SIG-M5 treated with dmso at 0.1 percent for 504 hours (cell line): Measurements from ENCODE around the gene RPAP2.
"Not testable (repeated sequence)": the region's sequence is repeated elsewhere in the genome, so short reads cannot be mapped to it uniquely, and the experiment has no call there.

Experiments
- DNase-seq: peaks from one replicate; lab custom pipeline; 2025; ENCODE audit not compliant: unreplicated experiment; lab: John Stamatoyannopoulos, UW

Gene RPAP2

DNA sequence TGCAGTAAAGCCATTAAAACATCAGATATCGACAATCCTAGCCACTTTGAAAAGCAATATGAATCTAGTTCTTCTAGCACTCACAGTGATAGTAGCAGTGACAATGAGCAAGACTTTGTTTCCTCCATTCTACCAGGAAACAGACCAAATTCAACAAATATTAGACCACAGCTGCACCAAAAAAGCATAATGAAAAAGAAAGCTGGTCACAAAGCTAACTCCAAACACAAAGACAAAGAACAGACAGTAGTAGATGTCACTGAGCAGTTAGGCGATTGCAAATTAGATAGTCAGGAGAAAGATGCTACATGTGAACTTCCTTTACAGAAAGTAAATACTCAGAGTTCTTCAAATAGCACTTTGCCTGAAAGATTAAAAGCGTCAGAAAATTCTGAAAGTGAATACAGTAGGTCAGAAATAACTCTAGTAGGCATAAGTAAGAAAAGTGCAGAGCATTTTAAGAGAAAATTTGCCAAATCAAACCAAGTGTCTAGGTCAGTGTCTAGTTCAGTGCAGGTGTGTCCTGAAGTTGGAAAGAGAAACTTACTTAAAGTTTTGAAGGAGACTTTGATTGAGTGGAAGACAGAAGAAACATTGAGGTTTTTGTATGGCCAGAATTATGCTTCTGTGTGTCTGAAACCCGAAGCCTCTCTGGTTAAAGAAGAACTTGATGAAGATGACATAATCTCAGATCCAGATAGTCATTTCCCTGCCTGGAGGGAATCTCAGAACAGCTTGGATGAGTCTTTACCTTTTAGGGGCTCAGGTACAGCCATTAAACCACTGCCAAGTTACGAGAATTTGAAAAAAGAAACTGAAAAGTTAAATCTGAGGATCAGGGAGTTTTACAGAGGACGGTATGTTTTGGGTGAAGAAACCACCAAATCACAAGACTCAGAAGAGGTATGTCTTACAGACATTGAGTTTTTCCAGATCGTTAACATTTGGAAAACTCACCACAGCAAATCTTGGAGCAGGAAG, 24.9 kb downstream of the RPAP2 start:
- DNase-seq: no peak

DNA sequence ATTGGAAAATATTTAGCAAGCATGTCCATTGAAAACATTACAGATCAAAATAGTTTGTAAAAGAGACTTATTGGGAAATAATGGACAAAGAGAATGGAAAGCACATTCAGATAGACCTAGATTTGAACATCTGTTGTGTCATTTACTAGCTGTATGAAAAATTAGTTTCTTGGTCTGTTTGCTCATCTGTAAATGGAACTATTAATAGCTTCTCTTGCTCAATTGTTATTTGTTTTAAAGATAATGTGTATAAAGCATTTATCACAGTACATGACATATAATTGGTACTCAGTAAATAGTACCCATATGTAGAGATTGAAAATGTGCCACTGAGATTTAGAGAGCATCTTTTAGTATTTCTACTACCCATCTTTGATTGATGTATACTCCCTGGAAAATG, 25.9 kb downstream of the RPAP2 start:
- no peak for DNase-seq

DNA sequence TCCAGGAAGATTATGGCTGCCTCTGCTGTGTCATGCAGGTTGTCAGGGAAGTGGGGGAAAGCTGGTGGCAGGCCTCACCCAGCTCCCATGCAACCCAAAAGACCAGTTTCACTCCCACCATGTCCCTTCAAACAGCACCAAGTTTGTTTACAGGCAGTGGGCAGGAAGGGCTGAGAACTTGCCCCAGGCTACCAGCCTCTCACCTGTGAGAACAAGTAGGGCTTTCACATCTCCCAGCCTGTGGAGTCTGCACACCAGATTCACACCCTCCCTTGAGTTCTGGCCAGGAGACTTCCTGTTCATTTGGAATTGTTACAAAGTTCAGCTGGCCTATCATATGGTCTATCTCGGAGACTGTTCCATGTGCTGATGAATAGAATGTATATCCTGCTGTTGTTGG, 27.8 kb downstream of the RPAP2 start:
- no peak for DNase-seq

DNA sequence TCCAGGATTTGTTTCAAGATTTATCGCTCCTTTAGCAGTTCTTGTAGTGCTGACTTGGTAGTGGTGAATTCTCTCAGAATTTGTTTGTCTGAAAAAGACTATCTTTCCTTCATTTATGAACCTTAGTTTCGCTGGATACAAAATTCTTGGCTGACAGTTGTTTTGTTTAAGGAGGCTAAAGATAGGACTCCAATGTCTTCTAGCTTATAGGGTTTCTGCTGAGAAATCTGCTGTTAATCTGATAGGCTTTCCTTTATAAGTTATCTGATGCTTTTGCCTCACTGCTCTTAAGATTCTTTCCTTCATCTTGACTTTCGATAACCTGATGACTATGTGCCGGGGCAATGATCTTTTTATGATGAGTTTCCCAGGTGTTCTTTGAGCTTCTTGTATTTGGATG, 28.9 kb downstream of the RPAP2 start:
- DNase-seq: no peak

DNA sequence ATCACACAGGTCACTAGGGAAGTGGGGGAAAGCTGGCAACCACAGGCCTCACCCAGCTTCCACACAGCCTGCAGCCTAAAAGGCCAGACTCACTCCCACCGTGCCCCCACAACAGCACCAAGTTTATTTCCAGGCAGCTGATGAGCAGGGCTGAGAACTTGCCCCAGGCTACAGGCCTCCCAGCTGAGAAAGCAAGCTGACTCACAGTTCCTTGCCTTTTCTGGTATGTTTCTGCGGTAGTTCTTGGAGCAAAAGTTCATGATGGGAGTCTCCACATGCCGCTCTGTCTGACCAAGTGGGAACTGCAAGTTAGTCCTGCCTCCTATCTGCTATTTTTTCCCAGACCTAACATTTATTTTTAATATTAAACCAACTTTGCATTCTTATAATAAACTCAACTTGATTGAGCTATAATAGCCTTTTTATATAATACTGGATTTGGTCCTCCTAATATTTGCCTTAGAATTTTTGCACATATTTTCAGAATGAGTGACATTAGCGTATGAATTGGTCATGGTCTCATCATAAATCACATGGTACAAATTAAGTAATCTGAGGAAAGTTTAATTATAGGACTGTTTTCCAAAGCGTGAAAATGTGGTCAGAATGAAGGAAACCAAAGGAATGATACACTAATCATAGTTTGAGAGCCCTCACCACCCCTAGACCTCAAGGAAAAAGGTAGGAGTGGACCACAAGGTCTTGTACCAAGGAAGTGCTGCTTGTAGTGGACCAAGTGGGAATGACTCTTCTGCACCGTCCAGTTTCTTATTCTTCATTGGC, 30.7 kb downstream of the RPAP2 start:
- DNase-seq: no peak

DNA sequence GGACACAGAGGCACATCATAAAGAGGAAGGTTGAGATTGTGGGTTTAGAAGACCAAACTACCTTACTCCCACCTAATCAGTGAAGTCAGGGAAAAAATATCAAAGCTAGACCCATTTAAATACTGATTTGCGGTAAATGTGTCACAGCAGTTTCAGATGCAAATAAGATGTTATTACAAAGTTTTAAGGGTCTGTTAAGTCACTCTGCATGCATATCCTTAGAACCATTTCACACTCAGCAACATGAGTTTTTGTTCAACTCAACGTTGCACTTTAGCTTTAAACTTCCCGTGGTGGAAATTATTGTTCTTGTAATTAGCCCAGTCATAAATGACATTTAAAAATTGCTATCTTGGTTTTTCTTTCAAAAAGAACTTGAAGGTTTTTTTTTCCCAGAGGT, 34.8 kb downstream of the RPAP2 start:
- no peak for DNase-seq

DNA sequence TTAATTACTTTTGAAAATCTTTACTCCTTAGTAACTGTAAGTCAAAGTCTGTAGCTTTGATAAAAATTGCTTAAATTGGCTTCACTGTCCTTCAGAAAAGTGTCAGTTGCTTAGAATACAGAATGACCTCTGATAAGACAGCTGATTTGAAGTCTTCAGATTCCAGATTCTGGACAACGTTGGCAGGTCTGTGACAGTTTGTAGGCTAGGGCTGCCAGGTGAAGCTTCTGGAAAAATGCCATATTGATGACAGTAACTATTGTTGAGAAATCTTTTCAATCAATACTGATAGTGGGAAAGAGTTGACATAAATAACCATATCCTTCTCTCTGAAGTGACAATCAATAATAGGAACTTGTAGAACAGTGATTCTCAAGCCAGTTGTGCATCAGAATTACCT, 41.3 kb downstream of the RPAP2 start:
- no peak for DNase-seq

DNA sequence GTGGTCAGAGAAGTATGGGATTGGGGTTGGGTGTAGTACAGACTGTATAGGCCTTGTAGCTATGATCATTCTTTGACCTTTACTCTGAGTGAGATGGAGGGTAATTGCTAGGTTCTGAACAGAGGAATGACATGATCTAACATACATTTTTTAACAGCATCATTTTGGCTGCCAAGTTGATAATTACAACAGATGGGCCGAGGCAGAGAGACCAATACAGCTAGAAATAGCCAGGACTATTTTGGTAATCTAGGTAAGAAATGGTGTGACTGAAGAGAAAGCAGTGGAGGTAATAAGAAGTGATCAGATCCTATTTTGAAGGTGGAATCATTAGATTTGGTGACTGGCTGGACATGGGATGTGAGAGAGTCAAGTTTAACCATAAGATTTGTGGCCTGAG, 43.5 kb downstream of the RPAP2 start:
- no peak for DNase-seq

DNA sequence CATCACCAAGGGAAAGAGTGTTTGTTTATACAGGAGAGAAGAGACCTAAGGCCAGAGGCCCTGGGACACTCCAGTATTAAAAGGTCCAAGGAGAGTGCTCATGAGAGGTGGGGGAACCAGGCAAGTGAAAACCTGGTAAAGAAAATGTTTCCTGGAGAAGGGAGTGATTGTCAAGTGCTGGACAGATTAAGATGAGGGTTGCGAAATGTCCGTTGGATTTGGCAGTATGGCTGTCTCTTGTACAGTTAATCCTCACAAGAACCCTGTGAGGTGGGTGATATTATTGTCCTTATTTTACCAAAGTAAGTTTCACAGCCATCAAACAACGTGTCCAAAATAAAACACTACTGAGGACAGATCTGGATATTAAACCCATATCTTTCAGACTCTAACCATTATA, 44.2 kb downstream of the RPAP2 start:
- DNase-seq: no peak

DNA sequence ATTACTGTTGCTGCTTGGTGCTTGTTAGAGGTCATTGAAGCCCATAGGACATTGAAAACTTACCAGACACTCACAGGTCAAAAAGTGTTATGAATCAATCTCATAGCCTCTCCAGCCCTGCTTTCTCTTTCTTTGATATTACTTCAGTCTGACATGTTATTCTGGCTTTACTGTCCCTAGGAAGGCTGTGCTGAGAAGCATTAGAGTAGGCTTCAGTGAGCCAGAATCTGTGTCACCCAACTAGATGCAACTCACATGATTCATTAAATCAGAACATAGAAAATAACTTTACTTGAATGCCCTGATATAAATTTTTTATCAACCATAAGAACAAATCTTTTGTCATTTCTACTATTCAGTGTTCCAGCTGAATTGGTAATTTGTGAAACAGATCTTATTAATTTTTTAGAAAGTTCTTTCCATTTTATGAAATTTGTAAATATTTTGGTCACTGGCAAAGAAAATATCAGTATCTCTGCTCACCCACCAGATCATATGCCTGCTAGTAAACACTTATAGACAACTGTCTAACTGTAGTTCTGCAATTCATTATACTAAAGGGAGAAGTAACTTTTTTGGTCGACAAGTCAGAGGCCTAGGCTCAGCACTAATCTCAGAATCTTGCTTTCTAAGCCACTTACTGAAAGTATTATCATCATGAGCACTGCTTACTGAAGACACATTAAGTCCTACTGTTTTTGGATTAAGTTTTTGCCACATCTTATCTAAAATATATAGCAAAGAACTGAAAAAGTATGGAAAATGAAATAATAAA, 48.2 kb downstream of the RPAP2 start:
- DNase-seq: no peak

DNA sequence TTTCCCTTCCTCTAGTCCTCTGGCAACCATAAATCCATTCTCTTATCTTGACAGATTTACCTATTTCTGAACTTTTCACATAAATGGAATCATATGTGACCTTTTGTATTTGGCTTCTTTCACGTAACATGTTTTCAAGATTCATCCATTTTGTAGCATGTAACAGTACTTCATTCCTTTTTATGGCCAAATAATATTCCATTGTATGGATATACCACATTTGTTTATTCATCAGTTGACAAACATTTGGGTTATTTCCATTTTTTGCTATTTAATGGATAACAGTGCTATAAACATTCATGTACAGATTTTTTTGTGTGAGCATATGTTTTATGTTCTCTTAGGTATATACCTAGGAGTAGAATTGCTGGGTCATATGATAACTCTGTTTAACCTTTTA, 54.0 kb downstream of the RPAP2 start:
- no peak for DNase-seq

DNA sequence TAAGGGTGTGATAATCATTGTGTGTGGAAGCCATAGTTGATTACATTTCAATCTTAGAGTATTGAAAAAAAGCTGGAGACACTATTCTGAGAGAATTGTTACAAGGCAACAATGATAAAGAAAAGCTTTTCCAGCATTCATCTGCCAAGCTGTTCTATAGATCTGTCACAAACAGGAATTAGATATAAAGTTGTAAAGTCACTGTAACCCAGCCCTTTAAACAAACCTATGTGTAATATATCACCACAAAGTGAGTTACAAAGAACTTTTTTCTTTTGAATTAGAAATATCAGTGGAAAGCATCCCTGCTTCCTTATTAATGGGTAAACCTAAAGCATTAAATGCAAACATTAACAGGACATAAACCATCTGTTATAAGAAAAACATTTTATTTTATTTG, 55.4 kb downstream of the RPAP2 start:
- DNase-seq: no peak

DNA sequence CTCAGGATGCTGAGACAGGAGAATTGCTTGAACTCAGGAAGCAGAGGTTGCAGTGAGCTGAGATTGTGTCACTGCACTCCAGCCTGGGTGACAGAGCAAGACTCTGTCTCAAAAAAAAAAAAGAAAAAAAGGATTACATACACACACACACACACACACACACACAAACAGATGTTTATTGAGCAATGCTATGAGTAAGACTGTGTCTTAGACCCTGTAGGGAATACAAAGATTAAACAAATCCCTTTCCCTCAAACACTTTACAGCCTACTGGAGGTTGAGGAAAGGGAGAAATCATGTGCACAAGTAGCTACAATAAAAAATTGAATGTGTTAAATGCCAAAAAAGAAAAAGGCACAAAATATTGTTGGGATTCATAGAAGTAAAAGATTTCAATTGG, 58.1 kb downstream of the RPAP2 start:
- no peak for DNase-seq

DNA sequence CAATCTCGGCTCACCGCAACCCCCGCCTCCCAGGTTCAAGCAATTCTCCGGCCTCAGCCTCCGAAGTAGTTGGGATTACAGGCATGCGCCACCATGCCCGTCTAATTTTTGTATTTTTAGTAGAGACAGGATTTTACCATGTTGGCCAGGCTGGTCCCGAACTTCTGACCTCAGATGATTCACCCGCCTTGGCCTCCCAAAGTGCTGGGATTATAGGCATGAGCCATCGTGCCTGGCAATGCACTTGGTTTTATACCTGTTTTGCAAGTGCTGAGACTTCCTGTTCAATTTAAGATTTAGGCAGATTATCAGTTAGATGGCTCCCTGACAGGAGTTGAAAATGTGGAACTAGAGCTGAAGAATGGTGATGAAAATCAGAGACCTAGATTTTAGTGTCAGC, 60.5 kb downstream of the RPAP2 start:
- DNase-seq: not testable (repeated sequence)

DNA sequence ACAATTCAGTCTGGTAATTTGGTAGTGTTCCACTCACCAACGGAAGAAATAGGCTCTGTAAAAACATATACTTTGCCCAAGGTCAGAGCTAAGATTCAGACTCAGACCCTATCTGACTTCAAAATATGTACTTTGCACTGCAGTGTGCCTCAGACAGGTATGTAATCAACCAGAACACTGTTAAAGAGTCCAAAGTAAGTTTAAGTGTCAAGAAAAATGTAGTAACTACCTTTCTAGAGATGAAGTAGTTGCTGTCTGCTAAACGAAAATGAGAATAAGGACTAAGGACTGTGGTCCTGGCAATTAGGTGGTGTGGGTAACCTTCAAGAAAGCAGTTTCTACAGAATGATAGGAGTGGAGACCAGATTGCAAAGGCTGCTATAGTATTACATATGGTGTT, 61.1 kb downstream of the RPAP2 start:
- DNase-seq: no peak

DNA sequence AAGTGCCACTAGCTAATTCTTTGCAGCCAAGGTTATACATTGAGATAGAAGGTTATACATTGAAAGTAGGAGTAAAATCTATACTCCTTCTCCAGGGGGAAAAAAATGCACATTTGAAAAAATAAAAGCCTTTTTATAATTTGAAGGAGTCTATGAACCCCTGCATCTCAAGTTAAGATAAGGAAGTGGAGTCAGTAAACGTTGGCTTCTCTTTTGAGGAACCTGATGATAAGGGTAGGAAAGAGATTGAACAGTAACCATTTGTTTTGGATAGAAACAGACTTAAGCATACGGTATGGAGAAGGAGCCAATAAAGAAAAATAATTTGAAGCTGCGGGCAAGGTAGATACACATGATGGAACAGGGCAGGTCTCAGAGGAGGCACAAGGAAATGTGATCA, 64.1 kb downstream of the RPAP2 start:
- DNase-seq: no peak

DNA sequence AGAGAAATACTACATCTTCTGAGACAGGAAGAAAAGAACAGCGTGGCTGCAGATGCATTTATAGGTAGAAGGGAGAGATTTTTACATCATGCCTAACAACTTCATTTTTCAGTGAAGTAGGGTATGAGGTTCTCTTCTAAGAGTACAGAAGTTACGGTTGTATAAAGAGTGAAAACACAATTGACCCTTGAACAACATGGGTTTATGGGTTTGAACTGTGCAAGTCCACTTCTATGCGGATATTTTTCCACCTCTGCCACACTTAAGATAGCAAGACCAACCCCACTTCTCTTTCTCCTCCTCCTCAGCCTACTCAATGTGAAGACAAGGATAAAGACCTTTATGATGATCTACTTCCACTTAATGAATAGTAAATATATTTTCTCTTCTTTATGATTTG, 64.5 kb downstream of the RPAP2 start:
- no peak for DNase-seq

DNA sequence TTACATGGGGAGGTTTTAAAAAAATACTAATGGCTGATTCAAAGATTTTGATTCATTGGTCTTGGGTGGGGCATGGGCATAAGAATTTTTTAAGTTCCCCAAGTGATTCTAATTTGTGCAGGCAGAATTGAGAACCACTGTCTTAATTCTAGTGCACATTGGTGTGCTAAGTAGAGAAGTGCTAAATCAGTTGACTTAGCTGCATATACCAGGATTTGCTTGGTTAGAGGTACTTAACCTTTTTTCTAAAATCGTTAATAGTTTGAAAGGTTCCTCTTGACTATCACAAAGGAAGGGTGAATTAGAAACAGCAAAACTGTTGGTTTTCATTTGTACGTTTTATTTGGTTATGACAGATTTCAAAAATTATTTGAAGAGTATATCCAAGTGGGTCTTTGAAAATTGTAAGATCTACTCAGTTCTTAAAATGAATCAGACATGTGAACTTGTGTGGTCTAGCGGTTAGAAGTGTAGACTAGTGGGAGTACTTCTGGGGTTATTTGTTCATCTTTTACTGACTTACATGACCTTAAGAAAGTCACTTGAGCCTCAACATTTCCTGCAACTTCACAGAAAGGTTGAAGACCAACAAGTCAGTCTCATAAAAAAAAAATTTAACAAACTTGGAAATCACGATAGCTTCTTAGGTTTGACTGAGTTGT, 66.7 kb downstream of the RPAP2 start:
- DNase-seq: no peak

DNA sequence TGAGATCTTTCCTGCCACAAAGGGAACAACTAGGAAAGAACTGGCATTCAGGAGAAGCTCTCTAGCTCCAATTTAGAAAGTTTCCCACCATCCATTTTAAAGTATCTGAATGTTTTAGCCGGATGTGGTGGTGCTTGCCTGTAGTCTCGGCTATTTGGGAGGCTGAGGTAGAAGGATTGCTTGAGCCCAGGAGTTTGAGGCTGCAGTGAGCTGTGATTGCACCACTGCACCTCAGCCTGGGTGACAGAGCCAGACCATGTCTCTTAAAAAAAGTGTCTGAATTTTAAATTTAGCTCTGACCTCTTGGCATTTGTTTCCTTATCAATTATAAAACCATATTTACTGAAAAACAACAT, 67.2 kb downstream of the RPAP2 start:
- no peak for DNase-seq

DNA sequence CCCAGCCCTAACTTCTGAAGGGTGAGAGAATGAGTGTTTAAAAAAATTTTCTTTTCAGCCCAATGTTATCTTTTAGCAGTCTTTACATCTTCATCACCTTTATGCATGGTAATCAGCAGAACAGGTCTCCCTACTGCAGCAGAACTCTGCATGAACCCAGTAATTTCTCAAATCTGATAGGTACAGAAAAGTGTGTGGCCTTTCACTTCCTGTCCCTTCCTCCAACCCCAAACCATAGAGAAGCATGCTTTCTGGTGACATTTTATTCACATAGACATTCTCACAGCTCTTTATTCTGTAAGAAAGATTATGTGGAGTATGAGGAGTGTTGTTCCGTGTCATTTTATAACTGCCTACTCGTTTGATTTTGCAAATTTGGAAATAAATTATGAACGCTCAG, 68.6 kb downstream of the RPAP2 start:
- no peak for DNase-seq

DNA sequence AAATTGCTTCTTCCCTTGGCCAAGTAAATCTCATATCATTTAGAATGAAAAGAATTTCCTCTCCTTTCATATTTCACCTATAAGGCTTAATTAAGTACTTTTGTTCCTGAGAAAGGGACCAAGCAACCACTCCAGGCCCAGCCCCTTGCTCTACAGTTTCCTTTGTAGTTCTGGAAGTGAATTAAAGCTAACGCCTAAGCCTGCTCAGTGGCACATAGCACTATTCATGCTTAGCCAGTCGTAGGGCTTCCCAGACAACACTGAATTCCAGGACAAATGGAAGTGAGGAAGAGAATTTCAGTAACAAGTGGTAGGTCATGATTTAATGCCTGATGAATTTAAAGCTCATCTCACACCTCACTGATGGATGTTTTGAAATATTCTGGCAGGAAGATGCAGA, 73.3 kb downstream of the RPAP2 start:
- DNase-seq: no peak
